ENCODE data around the gene GRPEL2.

GRPEL2 gene, protein sequence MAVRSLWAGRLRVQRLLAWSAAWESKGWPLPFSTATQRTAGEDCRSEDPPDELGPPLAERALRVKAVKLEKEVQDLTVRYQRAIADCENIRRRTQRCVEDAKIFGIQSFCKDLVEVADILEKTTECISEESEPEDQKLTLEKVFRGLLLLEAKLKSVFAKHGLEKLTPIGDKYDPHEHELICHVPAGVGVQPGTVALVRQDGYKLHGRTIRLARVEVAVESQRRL

DNA sequence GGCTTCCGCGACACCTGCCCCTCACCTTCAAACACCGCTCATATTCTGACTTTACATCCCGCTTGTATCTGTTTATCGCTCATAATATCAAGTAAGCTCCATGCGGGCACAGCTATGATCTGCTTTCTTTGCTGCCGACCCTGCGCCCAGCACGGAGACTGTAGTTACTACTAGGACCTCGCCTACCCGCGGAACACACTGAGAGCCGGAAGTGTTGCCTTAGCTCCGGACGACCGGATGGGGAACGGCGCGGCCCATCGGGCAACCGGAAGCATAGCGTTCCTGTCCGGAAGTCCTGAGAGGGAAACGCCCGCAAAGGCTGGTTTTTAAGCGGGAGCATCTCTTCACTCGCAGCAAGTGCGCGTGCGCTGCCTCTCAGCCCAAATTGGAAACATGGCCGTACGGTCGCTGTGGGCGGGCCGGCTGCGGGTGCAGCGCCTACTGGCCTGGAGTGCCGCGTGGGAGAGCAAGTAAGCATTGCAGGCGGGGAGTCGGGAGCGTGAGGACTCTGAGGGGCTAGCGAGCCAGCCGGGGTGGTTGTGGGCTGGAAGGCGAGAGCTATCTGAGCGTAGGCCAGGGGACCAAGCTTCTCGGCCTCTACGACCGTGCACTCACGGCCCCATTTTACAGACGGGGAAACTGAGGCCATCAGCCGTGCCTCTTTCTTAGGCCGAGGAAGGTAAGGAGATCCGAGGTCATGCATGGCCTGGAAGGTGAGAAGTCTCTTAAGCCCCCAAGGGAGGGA, at the start of gene GRPEL2:
TSS of gene GRPEL2 (plus strand) at position 353 of the 745 bp plus-strand sequence. CDS start at position 394, 41 bp downstream.
- DNase-seq = peak; percentile 96 to 98

DNA sequence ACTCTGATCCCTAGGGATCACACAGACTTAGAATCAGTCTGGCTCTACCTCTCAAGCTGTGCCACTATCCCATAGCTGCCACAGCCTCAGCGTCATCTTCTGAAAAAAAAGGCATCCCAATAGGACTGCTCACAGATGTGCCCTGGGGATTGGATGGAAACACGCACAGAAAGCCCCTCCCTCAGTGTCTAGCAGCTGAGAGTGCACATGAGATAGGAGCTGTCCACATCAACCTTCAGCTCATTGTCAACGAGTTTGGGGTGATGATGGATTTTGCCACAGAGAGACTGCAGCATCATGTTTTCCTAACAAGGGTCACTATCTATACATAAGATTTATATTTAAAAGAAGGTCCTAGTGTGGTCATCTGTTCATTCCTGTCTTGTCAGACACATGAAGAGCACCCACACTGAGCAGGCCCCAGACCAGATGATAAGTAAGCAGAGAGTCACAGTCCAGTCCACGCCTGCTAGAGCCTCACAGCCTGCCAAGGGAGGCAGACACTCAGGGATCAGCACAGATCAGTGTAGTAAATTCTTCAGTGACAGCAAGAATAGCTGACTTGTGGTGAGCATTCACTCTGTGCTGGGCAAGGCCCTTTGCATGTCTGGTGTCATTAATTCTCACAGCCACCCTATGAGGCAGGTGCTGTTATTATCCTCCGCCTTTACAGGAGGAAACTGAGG, 47.8 kb upstream of the GRPEL2 start:
- DNase-seq = no peak

GRCh38 chr5:149298163-149298562, 47.1 kb upstream of the GRPEL2 start:
- no peak for DNase-seq

DNA sequence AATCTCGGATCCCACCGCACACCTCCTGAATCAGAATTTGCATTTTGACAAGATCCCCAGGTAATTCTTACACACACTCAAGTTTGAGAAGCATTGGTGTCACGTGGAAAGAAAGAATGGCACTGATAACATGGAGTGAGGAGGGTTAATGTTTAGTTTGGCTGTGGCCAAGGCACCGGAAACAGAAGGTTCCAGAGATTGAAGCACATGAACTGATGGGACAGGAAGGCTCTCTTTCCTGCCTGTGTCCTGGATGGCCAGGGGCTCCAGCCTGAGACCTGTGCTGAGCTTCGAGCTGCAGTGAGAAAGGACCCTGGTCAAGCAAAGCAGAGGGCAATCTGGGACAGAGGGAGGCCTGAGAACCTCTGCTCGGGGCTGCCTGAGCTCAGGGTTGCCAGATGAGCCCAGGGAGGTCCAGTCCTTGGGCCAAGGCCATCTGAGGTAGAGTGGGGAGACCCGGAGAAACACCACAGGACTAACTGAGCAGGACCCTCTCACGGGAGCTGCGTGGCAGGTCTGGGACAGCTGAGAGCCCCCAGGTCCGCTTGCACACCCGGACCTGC, 46.4 kb upstream of the GRPEL2 start:
- no peak for DNase-seq

GRCh38 chr5:149299451-149300054, 45.7 kb upstream of the GRPEL2 start:
- DNase-seq = no peak

GRCh38 chr5:149300441-149300840, 44.9 kb upstream of the GRPEL2 start:
- DNase-seq = no peak

DNA sequence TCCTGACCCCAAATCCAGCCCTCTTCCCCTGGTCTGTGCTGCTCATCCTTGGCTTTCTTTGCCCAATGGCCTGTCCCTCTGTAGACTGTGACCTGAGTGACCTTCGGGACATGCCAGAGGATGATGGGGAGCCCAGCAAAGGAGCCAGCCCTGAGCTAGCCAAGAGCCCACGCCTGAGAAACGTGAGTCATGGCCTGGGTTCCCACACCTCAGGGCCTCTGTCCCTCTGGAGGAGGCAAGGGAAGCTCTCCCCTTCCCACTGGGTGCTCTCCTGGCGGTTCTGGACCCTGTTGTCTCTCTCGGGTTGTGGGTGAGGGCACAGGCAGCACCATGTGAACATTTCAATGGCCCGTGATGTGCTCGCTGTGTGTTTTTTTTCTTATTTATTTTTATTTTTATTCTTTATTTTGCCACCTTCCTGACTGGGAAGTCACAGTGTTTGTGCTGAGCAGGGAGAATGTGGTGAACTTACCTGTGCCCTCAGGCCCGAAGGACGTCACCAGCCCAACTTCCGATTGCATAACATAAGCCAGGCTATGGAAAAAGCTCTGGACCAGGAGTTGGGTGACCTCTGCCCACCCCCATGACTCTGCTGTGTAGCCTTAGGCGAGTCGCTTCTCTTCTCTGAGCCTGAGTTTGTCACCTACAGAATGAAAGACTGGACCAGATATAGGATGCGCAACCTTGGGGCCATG, 44.1 kb upstream of the GRPEL2 start:
- DNase-seq = no peak

DNA sequence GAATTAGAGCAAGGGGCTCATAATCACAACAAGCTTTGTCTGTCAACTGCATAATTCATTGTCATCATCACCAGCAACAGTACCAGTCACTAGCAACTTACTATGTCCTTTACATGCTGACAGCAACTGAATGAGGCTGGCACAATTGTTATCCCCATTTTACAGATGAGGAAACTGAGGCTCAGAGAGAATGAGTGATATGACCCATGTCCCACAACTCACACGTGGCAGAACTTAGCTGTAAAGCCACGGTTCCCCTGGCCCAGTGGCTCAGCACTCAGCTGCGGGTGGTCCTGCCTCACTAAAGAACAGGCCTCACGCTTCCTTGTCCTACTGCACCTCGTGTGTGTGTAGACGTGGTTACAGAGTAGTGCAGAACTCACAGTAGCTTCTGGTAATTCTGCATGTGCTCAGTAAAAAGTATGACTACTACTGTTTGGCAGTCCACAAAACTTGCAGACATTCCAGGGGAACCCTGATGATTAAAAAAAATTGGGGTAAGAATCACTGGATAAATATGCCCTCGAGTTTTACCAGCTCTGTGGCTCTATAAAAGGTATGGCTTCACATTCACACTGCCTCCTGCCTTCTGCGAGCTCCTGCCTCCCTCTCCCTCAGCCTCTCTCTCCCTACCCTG, 43.4 kb upstream of the GRPEL2 start:
- DNase-seq = no peak

GRCh38 chr5:149302641-149303040, 42.7 kb upstream of the GRPEL2 start:
- no peak for DNase-seq

GRCh38 chr5:149303210-149303609, 42.1 kb upstream of the GRPEL2 start:
- DNase-seq = no peak

DNA sequence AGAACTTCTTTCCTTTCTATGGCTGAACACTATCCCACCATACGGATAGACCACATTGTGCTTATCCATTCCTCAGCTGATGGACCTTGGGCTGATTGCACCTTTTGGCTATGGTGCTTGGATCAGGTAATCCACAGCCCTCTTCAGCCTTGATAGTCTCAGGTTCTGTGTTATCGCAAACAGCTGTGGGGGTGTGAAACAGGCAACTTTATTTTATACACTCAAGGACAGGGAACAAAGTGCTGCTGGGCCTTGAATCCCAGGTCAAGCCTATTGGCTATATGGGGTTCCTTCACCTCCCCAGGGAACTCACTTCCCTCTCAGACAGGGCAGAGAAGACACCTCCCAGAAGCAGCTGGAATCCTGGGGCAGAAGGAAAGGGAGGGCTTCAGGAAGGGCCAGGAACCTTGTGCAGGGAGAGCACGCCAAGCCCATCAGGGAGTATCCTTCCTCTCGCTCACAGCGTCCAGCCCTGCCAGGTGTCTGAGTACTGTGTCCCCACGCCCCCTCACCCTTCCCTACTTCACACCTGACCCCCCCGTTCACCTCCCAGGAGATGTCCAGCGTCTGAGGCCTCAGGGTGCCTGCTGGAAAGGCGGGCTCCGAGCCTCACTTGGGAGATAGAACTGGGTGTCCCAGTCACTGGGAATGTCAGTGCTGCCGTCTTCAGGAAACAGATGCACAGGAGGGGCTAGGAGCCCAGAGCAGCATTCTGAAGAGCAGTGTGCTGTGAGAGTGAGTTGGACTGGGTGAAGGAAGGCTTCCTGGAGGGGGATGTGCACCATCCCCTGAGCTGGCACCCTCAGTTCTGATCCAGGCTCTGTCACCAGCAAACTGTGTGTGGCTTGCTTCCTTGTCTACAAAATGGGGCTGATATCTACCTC, 40.9 kb upstream of the GRPEL2 start:
- no peak for DNase-seq

GRCh38 chr5:149309354-149309753, 35.9 kb upstream of the GRPEL2 start:
- no peak for DNase-seq

DNA sequence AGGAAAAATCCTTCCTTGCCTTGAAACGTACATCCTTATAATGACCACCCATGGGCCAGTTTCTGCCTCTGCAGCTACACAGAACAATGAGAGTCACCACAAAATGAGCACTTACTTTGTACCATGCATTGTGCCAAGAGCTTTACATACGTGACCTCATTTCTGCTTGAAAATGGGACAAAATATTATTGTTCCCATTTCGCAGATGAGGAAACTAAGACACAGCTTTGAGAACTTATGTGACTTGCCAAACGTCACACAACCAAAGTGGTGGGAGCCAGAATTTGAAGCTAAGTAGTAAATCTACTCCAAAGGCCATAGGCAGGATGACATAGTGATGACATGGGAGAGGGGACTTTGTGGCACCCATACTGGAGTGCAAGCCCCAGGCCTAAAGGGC, 34.8 kb upstream of the GRPEL2 start:
- no peak for DNase-seq

DNA sequence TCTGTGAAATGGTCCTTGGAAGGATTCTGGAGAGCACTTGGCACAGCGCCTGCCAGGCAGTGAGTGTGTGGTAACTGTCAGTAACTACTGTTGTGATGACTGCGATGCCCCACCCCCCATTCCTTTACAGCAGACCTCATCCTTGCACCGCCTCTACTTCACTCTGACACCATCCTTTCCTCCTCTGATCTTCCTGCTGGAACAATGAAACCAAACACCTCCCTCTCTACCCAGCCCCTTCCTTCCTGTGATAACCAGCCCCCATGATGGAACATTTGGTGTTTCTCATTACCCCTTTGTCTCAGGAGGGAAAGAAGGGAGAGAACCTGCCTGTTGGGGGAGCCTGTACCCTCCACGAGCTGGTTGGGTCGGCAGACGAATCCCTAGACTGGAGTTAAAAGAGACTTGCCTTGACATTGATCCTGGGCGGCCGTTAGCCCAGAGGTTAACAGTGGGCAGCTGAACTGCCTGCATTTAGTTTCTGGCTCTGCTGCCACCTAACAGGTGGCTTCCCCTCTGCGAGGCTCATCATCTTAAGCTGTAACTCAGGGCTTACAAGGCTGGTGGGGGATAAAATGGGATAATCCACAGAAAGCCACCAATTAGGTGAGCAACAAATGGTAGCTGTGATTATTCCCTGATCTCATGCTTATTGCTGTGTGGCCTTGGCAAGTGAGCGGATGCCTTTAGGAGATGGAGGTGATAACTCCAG, 34.2 kb upstream of the GRPEL2 start:
- DNase-seq = no peak

- DNase-seq = no peak
Observed at GRCh38 chr5:149313151-149313841, 32.0 kb upstream of the GRPEL2 start.

DNA sequence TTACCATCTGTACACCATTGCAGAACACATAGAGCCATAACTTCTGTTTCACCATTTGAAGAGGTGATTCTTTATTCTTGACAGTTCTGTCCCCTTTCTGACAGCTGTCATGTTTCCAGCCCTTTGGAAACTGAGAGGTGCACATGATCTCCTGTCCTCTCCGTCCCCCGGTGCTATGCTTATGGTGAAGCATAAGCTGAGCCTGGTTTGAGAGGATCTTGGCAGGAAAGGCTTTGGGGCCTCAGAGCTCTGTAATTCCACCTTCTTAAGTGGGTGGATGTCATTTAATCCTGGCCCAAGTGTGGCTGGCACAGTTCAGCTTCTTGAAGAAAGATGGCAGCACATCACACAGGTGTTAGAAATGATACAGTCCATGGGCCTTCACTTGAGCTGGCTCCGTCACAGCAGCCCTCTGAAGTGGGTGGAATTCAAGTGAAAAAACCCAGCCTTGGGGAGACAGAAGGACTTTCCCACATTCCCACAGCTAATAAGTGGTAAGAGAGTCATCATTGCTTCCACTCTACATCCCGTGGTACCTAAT, 30.7 kb upstream of the GRPEL2 start:
- no peak for DNase-seq

DNA sequence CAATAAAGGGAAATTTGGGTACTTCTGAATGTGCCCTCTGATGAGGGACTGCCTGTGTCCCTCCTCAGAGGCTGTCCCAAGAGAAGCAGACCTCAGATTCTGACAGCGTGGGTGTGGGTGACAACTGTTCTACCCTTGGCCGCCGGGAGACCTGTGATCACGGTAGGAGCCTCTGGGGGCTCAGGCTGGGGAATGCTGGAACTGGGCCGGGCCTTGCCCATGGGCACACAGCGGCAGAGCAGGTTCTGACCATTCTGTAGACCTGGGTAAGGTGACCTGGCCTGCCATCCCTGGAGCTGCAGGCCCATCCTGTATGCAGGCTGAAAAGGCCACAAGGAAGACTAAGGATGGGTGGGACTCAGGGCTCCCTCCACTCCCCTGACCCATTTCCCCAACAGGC, 29.5 kb upstream of the GRPEL2 start:
- no peak for DNase-seq

- peak; percentile 32 to 65 for DNase-seq
Observed at GRCh38 chr5:149317281-149318048, 27.8 kb upstream of the GRPEL2 start.

DNA sequence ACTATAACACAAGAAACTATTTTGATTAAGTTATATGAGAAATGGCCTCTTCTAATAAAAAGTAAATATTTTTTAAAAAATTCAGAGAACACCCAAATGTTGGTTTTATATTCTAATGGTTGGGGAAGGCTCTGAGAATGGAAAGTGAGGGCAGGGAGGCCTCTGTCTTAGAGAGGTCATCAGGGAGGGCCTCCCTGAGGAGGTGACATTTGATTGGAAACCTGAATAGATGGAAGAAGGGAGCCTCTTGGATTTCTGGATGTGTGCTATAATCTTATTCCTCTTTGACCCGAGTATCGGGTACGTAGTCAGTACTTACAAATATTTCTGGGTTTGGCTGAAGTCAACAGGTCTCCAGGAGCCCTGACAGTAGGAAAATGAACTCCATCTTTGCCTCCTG, 26.1 kb upstream of the GRPEL2 start:
- no peak for DNase-seq

Measured in NCI-H526 (cell line).